ENCODE data around the gene COX19.
"Not testable (repeated sequence)": the region's sequence is repeated elsewhere in the genome, so short reads cannot be mapped to it uniquely, and the experiment has no call there.

COX19 gene

DNA sequence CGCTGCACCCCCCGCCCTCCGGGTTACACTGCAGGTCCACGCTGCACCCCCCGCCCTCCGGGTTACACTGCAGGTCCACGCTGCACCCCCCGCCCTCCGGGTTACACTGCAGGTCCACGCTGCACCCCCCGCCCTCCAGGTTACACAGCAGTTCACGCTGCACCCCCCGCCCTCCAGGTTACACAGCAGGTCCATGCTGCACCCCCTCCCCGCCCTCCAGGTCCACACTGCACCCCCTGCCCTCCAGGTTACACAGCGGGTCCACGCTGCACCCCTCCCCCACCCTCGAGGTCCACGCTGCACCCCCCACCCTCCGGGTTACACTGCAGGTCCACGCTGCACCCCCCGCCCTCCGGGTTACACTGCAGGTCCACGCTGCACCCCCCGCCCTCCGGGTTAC lies 51.3 kb downstream of the COX19 start:
- DNase-seq (ENCODE audit: low read depth), result not testable (repeated sequence)

DNA sequence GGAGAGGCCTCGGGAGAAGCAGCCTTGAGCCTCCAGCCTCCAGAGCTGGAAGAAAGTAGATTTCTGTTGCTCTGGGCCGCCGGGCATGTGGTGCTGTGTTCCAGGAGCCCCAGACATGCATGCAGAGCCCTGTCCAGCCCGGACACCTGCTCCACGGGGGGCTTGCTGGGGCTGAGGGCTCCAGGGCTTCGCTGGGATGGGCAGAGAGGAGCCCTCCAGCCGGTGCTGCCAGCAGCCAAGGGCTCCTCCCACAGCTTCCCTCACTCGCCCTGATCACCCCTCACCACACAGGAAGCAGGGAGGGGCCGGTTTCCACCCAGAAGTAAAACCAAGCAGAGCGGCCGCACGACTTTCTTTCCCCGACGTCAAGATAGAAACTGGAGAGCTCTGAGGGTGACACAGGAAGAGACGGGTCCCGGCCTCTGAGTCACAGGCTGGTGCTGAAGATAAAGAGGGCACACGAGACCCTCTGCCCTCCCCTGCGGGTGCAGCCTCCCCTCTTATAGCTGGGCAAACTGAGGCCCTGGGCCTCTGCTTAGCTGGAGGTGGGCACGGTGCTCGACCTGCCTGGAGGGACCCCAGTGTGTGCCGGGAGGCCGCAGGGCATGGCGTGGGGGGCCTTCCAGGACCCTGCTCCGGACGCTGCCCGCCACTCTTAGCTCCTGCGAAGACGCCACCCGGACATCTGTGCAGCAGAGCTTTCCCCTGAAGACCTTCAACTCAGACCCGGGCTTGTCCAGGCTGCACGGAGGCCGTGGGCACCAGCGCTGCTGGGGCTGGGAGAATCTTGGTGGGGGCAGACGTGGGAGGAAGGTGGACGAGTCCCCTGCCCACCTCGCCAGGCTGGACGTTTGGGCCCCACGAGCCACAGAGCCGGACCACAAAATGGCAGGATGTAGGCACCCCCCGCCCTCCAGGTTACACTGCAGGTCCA lies 52.0 kb downstream of the COX19 start:
- DNase-seq (ENCODE audit: low read depth), result peak; percentile 88

DNA sequence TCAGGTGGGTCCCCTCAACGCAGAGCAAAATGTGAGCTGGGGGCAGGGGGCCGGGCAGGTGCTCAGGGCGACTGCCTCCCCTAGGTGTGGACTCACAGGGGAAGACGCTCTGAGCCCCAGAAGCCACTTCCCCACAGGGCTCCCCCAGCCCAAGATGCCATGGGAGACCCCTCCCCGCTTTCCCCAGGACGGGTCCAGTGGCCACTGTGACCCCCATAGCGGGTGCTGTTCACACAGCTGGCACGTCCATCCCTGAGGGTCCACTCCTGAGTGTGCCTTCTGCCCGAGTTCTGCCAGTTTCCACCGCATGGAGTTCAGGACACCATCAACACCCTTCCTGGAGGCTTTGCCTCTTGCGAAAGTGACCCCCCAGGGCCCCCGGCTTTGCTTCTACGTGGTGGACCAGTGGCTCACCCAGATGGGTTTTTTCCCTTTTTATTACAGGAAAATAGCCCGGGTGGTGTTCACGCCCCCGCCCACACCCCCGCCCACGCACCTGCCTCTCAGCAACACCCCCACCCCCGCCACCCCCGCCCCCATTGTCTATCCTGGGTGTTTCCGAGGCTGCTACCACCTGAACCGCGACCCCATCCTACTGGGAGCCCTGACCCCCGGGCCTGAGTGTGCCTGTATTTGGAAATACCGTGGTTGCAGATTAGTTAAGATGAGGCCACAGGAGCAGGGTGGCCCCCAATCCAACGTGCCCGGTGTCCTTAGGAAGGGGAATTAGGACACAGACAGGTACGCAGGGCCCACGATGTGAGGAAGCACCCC lies 52.8 kb downstream of the COX19 start:
- peak; percentile 44 for DNase-seq (ENCODE audit: low read depth)

DNA sequence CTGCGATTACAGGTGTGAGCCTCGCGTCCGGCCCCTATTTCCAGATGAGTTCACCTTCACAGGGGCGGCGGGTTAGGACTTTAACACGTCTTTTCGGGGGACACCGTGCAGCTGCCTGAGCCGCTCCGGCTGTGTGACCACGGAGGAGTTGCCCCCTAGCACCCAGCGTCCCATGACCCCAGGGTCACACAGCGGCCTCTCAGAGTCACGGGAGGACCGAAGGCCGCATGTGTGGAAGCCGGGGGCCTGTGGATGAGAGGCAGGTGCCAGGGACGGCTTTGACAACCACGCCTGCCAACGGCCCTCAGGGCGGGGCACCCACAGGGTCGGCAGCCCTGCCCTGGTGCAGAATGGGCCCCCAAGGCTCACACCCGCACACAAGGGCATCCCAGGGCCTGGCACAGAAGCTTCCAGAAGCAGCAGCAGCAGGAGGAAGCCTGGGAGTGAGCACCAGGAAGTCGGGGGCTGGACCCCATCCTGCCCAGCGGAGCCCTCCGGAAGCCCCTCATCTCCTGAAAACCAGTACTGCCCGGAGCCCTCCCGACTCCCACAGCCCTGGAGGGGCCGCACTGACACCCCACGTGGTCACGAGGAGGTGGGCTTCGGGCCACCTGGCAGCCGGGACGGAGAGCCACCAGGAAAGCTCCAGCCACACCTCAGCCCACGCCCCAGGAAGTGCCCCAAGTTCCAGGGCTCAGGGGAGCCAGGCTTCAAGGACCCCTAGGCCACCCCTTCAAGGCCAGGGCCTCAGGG lies 53.6 kb downstream of the COX19 start:
- DNase-seq (ENCODE audit: low read depth), result no peak

DNA sequence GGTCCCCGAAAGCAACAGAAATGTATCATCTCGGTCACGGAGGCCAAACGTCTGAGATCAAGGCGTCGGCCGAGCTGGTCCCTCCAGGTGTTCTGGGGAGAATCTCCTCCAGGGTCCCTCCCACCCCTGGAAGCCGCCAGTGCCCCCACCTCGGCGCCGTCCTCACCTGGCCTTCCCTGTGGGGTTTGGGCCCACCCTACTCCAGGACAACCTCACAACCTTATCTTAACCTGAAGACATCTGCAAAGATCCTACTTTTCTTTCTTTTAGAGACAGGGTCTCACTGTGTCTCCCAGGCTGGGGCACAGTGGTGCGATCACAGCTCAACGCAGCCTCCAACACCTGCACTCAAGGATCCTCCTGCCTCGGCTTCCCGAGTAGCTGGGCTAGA lies 54.3 kb downstream of the COX19 start:
- DNase-seq (ENCODE audit: low read depth), result no peak

DNA sequence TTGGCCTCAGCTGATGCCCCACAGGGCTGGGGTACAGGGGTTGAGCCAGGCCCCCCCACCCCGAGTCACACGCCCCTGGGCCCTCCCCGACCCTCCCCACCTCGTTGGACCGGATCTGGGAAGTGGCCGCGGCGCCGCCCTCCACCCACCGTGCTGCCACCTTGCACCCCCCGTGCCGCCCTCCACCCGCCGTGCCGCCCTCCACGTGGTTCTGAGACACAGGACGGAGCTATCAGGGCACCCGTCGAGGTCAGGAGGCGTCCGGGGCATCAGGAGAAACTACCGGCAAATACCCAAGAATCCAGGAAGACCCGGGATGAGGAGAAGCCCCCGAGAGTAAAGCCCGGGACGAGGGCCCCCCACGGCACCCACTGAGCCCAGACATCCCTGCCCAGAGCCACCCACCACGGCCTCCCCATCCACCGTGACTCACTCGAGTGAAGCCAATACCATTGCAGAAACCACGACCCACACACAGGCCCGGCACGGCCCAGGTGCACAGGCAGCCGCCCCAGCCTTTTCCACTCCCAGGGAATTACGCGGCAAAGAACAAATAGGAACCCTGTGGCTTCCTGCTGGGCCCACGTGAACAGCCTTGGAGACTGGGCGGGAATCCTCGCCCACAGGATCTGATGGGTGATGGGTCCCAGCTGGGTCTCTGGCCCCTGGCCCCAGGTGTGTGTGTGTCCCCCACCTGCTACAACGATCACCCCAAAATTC lies 54.8 kb downstream of the COX19 start:
- DNase-seq (ENCODE audit: low read depth), result no peak

DNA sequence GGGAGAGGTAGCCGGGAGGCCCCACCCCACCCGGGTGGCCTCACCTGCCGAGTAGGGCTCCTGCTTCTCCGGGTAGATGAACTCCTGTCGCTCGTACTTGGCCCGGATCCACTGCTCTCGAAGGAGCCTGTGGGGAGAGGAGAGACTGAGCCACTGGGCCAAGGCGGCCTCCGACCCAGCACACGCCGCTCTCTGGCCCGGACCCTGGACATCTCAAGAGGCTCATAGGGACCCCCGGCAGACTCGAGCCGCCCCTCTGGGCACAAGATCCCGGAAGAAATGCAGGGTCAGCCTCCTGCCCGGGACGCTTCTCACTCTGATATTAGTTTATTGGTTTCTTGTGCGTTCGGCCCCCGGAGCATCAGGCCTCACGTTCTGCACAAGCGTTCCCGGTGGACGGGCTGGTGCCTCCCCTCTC lies 55.4 kb downstream of the COX19 start:
- no peak for DNase-seq (ENCODE audit: low read depth)

DNA sequence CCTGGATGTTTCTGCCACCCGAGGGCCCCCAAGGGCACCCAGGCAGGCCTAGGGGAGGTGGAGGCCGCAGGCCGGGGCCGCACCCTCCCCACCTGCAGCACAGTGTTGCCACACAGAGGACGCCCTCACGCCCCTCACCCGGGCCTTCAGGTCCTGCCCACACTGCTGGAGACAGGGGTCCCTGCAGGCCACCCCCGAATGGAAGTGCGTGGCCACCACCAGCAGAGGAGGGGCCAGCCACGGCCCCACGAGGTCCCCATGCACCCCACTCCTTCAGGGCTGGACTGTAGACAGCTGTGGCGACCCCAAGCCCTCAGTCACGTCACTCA lies 56.3 kb downstream of the COX19 start:
- DNase-seq (ENCODE audit: low read depth), result no peak

DNA sequence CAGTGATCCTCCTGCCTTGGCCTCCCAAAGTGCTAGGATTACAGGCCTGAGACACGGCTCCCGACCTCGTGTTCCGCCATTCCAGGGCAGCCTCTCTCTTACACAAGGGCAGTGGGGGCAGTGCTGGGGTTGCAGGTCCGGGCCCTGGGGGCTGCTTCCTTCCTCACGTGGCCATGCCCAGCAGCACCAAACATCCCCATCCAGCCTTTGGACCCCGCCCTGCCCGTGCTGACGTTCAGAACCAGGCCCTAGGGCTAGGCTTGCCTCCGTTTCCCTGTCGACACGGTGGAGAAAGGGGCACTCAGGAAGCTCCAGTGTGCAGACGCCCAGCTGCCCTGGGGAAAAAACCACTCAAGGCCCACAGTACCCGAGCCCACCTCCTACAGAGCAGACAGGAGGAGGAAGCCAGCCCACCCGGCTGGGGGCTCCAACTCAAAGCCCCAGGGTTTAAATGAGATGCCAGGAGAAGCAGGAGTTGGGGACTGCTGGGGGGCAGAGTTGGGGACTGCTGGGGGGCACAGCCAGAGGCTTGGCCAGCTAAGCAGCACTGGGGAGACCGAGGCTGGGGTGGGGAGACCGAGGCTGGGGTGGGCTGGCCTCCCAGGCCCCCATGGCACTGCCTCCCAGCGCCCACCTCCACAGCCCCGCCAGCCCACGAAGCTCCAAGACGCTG lies 56.8 kb downstream of the COX19 start:
- no peak for DNase-seq (ENCODE audit: low read depth)

DNA sequence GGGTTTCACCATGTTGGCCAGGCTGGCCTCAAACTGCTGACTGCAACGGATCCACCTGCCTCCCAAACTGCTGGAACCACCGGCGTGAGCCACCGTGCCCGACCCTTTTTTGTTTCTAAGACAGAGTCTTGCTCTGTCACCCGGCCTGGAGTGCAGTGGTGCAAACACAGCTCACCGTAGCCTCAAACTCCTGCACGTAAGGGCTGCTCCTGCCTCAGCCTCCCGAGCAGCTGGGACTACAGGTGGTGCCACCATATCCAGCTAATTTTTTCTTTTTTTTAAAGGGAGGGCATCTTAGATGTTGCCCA lies 57.3 kb downstream of the COX19 start:
- no peak for DNase-seq (ENCODE audit: low read depth)

DNA sequence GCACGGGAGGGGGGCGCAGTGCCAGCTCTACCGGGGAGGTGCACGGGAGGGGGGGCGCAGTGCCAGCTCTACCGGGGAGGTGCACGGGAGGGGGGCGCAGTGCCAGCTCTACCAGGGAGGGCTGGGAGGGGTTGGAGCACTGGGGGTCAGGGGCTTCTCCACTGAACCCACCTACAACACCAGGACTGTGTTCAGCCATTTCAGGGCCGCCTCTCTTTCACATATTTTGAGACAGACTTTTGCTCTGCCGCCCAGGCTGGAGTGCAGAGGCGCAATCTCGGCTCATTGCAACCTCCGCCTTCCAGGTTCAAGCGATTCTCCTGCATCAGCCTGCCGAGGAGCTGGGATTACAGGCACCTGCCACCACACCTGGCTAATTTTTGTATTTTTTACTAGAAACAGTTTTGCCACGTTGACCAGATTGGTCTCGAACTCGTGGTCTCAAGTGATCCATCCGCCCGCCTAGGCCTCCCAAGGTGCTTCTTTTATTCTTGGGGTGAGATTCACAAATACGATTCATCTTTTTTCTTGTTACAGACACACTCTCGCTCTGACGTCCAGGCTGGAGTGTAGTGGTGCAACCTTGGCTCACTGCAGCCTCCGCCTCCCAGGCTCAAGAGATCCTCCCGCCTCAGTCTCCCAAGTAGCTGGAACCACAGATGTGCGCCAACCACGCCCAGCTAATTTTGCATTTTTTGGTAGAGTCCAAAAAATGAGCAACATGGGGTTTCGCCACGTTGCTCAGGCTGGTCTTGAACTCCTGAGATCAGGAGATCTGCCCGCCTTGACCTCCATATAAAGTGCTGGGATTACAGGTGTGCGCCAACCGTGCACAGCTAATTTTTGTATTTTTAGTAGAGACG lies 57.9 kb downstream of the COX19 start:
- no peak for DNase-seq (ENCODE audit: low read depth)

DNA sequence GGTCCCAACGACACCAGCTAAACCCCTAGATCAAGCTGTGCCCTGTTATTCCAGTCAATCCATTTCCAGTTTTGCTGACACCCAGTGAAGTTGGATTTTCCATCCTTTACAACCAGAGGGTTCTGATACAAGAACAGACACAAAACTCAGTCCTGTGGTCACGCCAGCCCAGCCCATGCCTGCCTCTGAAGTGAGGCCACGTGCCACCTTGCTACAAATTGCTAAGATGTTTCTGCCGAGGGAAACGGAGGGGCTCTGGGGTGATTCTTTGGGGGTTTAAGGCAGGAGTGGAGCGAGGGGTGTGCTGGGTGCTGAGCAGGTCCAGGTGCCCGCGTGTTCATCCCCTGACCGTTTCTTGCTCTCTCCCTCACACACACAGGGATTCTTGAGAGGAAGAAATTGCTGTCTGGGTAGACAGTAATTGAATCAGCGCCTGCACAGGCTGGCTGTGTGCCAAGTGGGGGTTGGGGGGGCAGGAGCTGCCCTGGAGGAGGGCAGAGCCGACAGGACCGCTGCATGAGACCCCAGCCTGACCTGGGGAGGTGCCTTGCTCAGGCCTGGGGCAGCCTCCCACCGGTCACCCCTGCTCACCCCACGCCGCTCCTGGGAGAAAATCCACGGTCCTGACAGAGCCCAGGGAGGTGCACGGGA lies 58.9 kb downstream of the COX19 start:
- DNase-seq (ENCODE audit: low read depth), result no peak
